Natural killer cell treated with Interleukin-12 subunit alpha and Interleukin-12 subunit beta and Interleukin-15 and Interleukin-18, amount 100 ng/mL, for 72 hours (primary cell): ENCODE measurements around the gene MYO18A. TPM values are rescaled to one million over a fixed set of nuclear protein-coding genes. Genes with fewer than 3 reads are reported as not detected.
"Not testable (repeated sequence)": the region's sequence is repeated elsewhere in the genome, so short reads cannot be mapped to it uniquely, and the experiment has no call there.

Experiments used
- ATAC-seq, 2 donors: fragments of 150-1000 bp; cut with Tn5 transposase in 1 of 2; sonication (Bioruptor Pico), chemical (Tn5 transposase) in 1 of 2; 2 replicates each; pipeline ENCODE4 v1.10.0; 2021
- DNase-seq: peaks from one replicate; pipeline ENCODE4 v3.0.0; 2022; ENCODE audit warnings: low spot score
- H3K27ac Mint-ChIP-seq, 2 donors: 1 replicate in 1 of 2; 2 replicates in 1 of 2; pipeline ENCODE4 v1.8.0; 2022; ENCODE audit warnings: mixed read lengths in 2 of 2, mild to moderate bottlenecking in 1 of 2, moderate library complexity in 1 of 2
- H3K27me3 Mint-ChIP-seq, 2 donors: 1 replicate in 1 of 2; 2 replicates in 1 of 2; pipeline ENCODE4 v1.8.0; 2022; ENCODE audit warnings: mixed read lengths in 2 of 2
- H3K36me3 Mint-ChIP-seq: one replicate; pipeline ENCODE4 v1.8.0; 2022; ENCODE audit warnings: mixed read lengths
- H3K4me1 Mint-ChIP-seq, 2 donors: 1 replicate in 1 of 2; 2 replicates in 1 of 2; pipeline ENCODE4 v1.8.0; 2022; ENCODE audit warnings: low read depth in 2 of 2, mixed read lengths in 2 of 2, mild to moderate bottlenecking in 1 of 2
- H3K4me3 Mint-ChIP-seq: one replicate; pipeline ENCODE4 v1.8.0; 2022; ENCODE audit warnings: mixed read lengths
- H3K9me3 Mint-ChIP-seq: 2 replicates; pipeline ENCODE4 v1.8.0; 2022; ENCODE audit warnings: mixed read lengths
- total RNA-seq, 2 donors: library from RNA; stranded (reverse); gene quantifications; one replicate each; pipeline ENCODE4 v1.2.3, GENCODE V29; 2022

Gene MYO18A
- total RNA-seq, 2 donors from 2014 or later, result 56.7 to 60.9 TPM

- Mint-ChIP-seq H3K9me3 (no peaks in the 10 kb centered on the region), H3K27me3 (peaks cover 0 to 3% of the 10 kb centered on the region in 2 donors), H3K4me3 (peak overlapping the region; percentile 39), H3K36me3 (no peaks in the 10 kb centered on the region), H3K4me1 (peaks cover 12 to 15% of the 10 kb centered on the region in 2 donors), H3K27ac (no peak overlapping the region)
- DNase-seq (no peak), ATAC-seq (no peak)
Observed at GRCh38 chr17:29179232-29180033, 765 bp downstream of the MYO18A start.

GRCh38 chr17:29178750-29179231, 1.4 kb downstream of the MYO18A start:
- Mint-ChIP-seq H3K4me1 (peaks cover 12 to 15% of the 10 kb centered on the region in 2 donors), H3K27ac (no peak overlapping the region), H3K9me3 (no peaks in the 10 kb centered on the region), H3K27me3 (peaks cover 0 to 3% of the 10 kb centered on the region in 2 donors), H3K4me3 (peak overlapping the region; percentile 39), H3K36me3 (no peaks in the 10 kb centered on the region)
- DNase-seq (no peak), ATAC-seq (no peak)

- no peaks in the 10 kb centered on the region for H3K36me3 Mint-ChIP-seq
- ATAC-seq, result no peak
- H3K4me3 Mint-ChIP-seq, result peak overlapping the region; percentile 87
- DNase-seq, result no peak
- H3K4me1 Mint-ChIP-seq, result peaks cover 12 to 15% of the 10 kb centered on the region in 2 donors
- peaks cover 0 to 3% of the 10 kb centered on the region in 2 donors for H3K27me3 Mint-ChIP-seq
- H3K9me3 Mint-ChIP-seq, result no peaks in the 10 kb centered on the region
- peak overlapping the region in 1 of 2 donors; percentile 91 for H3K27ac Mint-ChIP-seq
Observed at GRCh38 chr17:29177871-29178749, 2.1 kb downstream of the MYO18A start.

- peaks cover 12 to 15% of the 10 kb centered on the region in 2 donors for H3K4me1 Mint-ChIP-seq
- H3K36me3 Mint-ChIP-seq, result no peaks in the 10 kb centered on the region
- peaks cover 0 to 3% of the 10 kb centered on the region in 2 donors for H3K27me3 Mint-ChIP-seq
- peak overlapping the region; percentile 87 for H3K4me3 Mint-ChIP-seq
- ATAC-seq (no peak), DNase-seq (no peak)
- peak overlapping the region; percentile 59 to 91 for H3K27ac Mint-ChIP-seq
- no peaks in the 10 kb centered on the region for H3K9me3 Mint-ChIP-seq
Observed at GRCh38 chr17:29177541-29177870, 2.7 kb downstream of the MYO18A start.

GRCh38 chr17:29176558-29177351, 3.4 kb downstream of the MYO18A start:
- H3K36me3 Mint-ChIP-seq, result no peaks in the 10 kb centered on the region
- H3K27me3 Mint-ChIP-seq, result peaks cover 0 to 3% of the 10 kb centered on the region in 2 donors
- ATAC-seq (peak in 1 of 2 donors; percentile 24), DNase-seq (no peak)
- H3K4me1 Mint-ChIP-seq, result peaks cover 12 to 15% of the 10 kb centered on the region in 2 donors
- peak overlapping the region; percentile 87 for H3K4me3 Mint-ChIP-seq
- H3K27ac Mint-ChIP-seq, result peak overlapping the region; percentile 59 to 91
- no peaks in the 10 kb centered on the region for H3K9me3 Mint-ChIP-seq

- no peak overlapping the region for H3K4me3 Mint-ChIP-seq
- H3K9me3 Mint-ChIP-seq, result no peaks in the 10 kb centered on the region
- no peak for DNase-seq
- H3K36me3 Mint-ChIP-seq, result no peaks in the 10 kb centered on the region
- peaks cover 0 to 3% of the 10 kb centered on the region in 2 donors for H3K27me3 Mint-ChIP-seq
- H3K27ac Mint-ChIP-seq, result no peak overlapping the region
- peaks cover 12% of the 10 kb centered on the region in 2 donors for H3K4me1 Mint-ChIP-seq
- ATAC-seq, result no peak
Observed at GRCh38 chr17:29175349-29175748, 4.8 kb downstream of the MYO18A start.

GRCh38 chr17:29172589-29172988, 7.6 kb downstream of the MYO18A start:
- Mint-ChIP-seq H3K27ac (no peak overlapping the region), H3K4me3 (no peak overlapping the region), H3K9me3 (no peaks in the 10 kb centered on the region), H3K27me3 (peaks cover 0 to 3% of the 10 kb centered on the region in 2 donors), H3K4me1 (peaks cover 8 to 12% of the 10 kb centered on the region in 2 donors), H3K36me3 (no peaks in the 10 kb centered on the region)
- DNase-seq (no peak), ATAC-seq (no peak)

- Mint-ChIP-seq H3K4me1 (no peaks in the 10 kb centered on the region), H3K27me3 (no peaks in the 10 kb centered on the region), H3K9me3 (no peaks in the 10 kb centered on the region), H3K27ac (no peak overlapping the region), H3K4me3 (no peak overlapping the region), H3K36me3 (no peaks in the 10 kb centered on the region)
- no peak for DNase-seq
- no peak for ATAC-seq
Observed at GRCh38 chr17:29170682-29171081, 9.5 kb downstream of the MYO18A start.

- Mint-ChIP-seq H3K4me3 (no peak overlapping the region), H3K27ac (no peak overlapping the region), H3K36me3 (no peaks in the 10 kb centered on the region), H3K9me3 (no peaks in the 10 kb centered on the region), H3K27me3 (no peaks in the 10 kb centered on the region), H3K4me1 (no peaks in the 10 kb centered on the region)
- DNase-seq (no peak), ATAC-seq (no peak)
Observed at GRCh38 chr17:29169806-29170591, 10.2 kb downstream of the MYO18A start.

GRCh38 chr17:29168759-29169126, 11.5 kb downstream of the MYO18A start:
- not testable (repeated sequence) for DNase-seq, H3K4me1 Mint-ChIP-seq, H3K9me3 Mint-ChIP-seq, H3K4me3 Mint-ChIP-seq, H3K27me3 Mint-ChIP-seq, ATAC-seq, H3K27ac Mint-ChIP-seq, H3K36me3 Mint-ChIP-seq

GRCh38 chr17:29168079-29168758, 12.0 kb downstream of the MYO18A start:
- Mint-ChIP-seq H3K27ac (no peak overlapping the region), H3K36me3 (no peaks in the 10 kb centered on the region), H3K27me3 (no peaks in the 10 kb centered on the region), H3K4me3 (no peak overlapping the region), H3K9me3 (no peaks in the 10 kb centered on the region), H3K4me1 (no peaks in the 10 kb centered on the region)
- DNase-seq, result no peak
- no peak for ATAC-seq

GRCh38 chr17:29167393-29168078, 12.7 kb downstream of the MYO18A start:
- Mint-ChIP-seq H3K4me3 (no peak overlapping the region), H3K9me3 (no peaks in the 10 kb centered on the region), H3K36me3 (no peaks in the 10 kb centered on the region), H3K27ac (no peak overlapping the region), H3K4me1 (no peaks in the 10 kb centered on the region), H3K27me3 (no peaks in the 10 kb centered on the region)
- DNase-seq (no peak), ATAC-seq (no peak)
